GM18951 (cell line): ENCODE data around the gene GABRG3.

Experiments
- POLR2A ChIP-seq: IDR thresholded peaks from 4 replicates; pipeline ENCODE4 v1.6.1; 2011; ENCODE audit warnings: mild to moderate bottlenecking; ENCODE audit not compliant: insufficient read length, insufficient read depth; ENCODE audit errors: extremely low read depth
- in situ Hi-C: fragments of 300-500 bp; cut with MboI; formaldehyde crosslinking; loops from one replicate; pipeline ENCODE4 v1.12.0; 2022; ENCODE audit warnings: low sequenced_read_pairs, mixed read lengths, inconsistent platforms; ENCODE audit not compliant: unreplicated experiment

Gene GABRG3

DNA sequence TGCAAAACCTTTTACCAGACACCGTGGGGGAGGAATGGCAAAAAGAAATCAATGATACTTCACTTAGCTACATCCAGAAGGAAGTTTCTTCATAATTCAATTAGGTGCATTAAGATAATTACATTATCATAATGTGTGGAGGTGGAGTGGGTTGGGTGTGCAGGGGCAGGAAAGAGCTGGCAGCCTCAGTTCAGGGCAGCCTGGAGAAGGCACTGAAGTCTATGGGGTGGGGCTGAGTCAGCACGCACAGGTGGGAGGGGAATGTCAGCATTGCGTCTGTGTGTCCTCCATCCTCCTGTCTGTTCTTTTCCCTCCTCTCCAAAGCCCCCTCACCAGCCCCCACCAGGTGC is 278.8 kb downstream of the GABRG3 start:
- in situ Hi-C loops = no loop called here
- no peak for TF ChIP-seq POLR2A

DNA sequence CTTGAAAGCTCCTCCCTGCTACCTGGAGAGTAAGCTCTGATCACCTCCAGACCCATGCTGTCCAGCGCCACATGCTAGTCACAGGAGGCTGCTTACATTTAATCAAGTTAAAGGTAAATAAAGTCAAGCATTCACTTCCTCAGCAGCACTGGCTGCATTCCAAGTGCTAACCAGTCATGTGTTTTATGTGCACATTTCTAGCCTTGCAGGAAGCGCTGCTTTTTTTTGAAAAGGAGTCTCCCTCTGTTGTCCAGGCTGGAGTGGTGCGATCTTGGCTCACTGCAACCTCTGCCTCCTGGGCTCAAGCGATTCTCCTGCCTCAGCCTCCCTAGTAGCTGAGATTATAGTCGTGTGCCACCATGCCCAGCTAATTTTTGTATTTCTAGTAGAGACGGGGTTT is 279.2 kb downstream of the GABRG3 start:
- TF ChIP-seq POLR2A = no peak
- in situ Hi-C loops = no loop called here

DNA sequence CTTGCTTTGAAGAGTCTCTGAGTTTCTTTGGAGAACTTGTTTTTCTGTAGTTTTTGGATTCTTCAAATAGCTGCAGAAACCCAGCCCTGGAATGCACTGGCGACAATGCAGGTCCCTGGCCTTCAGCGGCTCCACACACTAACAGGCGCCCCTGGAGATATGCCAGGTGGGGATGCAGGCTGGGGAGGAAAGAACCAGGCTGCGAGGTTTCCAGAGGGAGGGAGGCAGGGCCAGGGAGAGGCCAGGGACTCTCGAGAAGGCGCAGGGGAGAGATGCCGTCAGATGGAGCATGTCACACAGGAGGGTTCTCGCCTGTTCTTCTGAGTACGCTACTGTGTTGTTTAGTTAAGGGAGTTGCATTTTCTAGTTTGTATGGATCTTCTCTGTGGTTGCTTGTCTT is 283.1 kb downstream of the GABRG3 start:
- in situ Hi-C loops = no loop called here
- no peak for TF ChIP-seq POLR2A

DNA sequence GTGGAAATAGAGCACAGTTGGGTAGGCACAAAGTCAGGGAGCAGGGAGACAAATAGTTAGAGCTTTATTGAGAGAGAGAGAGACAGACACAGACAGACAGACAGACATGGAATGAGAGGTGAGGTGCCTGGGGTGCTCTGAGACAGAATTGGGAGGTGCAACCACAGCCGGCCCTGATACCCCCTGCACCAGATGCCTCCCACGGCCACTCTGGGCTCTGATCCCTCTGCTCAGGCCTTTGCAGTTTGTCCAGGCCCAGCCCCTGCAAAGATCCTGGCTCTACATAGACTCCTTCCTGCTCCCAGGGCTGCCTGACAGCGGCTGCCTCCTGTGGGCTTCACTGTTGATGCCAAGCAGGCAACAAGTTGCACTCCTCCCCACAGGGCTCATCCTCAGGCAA is 283.8 kb downstream of the GABRG3 start:
- in situ Hi-C loops = no loop called here

DNA sequence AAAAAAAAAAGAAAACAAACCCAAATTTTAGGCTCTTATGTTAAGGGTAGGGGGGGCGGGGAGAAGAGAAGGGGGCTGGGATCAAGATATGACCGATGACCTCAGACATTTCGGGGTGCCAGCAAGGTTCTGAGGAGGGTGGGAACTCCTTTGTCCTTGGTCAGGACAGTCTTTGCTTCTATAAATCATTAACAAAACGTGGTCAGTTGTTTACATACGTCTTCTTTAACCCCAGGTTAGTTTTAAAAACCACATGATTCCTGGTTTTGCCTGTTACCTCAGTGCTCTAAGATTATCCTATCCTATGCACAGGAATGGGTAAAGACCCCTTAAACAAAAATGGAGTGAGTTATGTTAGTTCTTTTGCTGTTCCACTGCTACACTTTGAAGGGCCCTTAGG is 285.5 kb downstream of the GABRG3 start:
- no peak for TF ChIP-seq POLR2A

More for the DNA sequence above, 283.8 kb downstream of the GABRG3 start:
- TF ChIP-seq POLR2A = no peak

DNA sequence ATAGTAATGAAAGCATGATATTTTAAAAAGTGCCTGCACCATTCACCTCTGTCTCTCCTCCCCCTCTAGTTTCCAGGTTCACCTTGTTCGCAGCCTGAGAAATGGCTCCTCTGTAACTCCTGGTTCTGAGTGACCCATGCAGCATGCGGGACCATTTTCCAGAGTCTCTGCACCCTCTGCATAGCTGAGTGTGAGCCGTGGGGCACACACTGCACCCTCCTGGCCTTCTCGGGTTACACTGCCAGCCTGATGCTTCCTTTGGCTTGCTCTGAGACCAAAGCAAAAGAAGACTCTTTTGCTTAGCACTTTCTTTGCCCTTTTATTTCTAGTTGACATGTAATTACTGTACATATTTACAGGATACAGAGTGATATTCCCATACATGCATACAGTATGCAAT is 287.3 kb downstream of the GABRG3 start:
- in situ Hi-C loops = no loop called here

More for the DNA sequence above, 285.5 kb downstream of the GABRG3 start:
- in situ Hi-C loops = no loop called here

DNA sequence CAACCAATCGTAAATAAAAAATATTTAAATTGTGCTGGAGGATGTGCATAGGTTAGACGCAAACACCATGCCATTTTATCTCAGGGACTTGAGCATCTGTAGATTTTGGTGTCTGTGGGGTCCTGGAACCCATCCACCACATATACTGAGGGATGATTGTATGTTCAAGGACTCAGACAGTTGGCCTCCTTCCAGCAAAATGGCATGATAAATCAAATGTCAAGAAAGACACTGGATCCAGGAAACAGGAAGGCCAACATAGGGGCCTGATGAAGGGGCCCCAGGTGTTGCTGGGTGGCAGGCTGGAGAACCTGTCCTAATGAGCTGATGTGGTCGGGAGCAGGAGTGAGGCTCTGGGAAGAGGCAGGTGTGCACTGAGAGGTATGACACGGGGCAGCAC is 289.5 kb downstream of the GABRG3 start:
- in situ Hi-C loops = no loop called here
- no peak for TF ChIP-seq POLR2A

More for the DNA sequence above, 287.3 kb downstream of the GABRG3 start:
- TF ChIP-seq POLR2A = no peak

DNA sequence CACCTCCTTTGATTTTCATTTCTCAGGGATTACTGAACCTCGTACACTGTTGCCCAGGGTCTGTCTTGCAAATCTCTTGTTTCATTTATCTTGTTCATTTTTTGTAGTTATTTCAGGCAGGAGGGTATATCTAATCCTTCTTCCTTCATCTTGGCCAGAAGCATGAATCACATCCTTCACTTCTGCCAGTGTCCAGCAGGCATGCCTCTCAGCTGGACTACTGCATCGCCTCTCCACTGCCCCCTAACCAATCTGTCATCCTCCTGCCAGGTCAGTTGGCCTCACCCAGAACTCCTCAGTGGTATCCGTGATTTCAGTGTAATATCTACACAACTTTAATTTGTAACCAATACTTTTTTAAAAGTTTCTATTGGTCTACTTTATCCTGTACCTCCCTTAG is 297.9 kb downstream of the GABRG3 start:
- in situ Hi-C loops = no loop called here
- no peak for TF ChIP-seq POLR2A

DNA sequence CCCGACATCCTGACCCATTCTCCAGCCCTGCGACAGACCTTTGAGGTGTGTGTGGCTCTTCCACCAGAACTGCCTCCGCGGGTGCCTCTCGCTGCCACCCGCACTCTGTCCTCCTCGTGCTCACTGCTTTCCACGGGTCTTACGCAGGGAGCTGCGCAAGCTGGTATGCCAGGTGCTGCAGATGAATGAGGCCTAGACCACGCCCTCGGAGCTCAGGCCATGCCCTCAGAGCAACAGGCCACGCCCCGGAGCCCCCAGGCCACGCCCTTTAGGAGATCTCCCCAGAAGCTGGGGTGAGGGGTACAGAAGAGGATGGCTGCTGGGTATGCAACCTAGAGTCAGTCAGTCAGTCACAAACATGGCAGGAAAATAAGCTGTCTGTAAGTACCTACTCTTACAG is 300.3 kb downstream of the GABRG3 start:
- TF ChIP-seq POLR2A = no peak
- in situ Hi-C loops = loop anchor here (5.0 kb wide), 1 partner anchor 61 kb away; no protein-coding TSS in a partner anchor

DNA sequence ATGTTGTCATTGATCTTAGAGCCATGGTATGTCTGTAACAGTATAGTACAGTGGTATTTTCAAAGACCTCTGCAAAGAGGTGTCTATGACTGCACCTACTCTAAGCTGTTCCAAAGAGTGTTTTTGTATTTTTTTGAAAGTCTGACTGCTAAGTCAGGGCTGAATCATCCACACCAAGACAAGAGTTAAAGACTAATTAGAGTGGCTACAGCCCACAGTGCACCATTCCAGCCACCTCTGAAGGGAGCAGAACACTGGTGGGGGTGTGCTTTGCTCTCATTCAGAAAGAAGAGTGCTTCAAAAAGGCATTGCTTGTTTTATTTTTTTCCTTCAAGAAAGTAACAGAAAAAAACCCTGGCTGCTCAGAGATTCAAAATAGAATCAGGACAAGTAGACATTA is 301.4 kb downstream of the GABRG3 start:
- in situ Hi-C loops = loop anchor here (5.0 kb wide), 1 partner anchor 60 kb away; no protein-coding TSS in a partner anchor
- TF ChIP-seq POLR2A = no peak

DNA sequence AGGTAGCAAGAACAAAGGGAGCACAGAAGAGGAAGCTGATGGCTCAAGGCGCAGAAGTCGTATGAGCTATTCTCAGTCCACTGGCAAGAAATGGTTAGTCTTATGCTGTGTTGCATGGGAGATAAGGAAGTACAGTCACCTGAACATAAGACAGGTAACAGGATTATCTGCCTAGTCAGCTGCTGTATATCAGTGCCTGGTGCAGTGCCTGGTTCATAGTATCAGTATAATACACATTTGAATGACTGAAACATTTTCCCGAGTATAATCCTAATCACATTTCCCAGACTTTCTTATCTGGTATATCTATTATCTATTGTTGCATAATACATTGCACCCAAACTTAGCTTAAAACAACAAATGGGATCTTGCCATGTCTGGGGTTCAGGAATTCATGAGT is 302.5 kb downstream of the GABRG3 start:
- no peak for TF ChIP-seq POLR2A
- in situ Hi-C loops = loop anchor here (5.0 kb wide), 1 partner anchor 59 kb away; no protein-coding TSS in a partner anchor

DNA sequence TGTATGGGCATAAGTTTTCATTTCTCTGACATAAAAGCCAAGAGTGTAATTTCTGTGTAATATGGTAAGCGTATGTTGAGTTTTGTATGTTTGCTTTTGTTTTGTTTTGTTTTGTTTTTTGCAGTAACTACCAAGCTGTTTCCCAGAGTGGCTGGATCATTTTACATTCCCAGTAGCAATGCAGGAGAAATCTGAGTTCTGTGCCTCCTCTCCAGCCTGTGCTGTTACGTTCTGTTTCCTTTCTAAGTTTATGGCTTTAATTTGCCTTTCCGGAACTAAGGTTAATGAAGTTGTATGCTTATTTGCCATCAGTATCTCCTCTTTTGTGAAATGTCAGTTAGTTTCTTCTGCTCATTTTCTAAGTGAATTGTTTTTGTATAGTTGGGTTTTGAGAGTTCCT is 307.8 kb downstream of the GABRG3 start:
- in situ Hi-C loops = no loop called here

DNA sequence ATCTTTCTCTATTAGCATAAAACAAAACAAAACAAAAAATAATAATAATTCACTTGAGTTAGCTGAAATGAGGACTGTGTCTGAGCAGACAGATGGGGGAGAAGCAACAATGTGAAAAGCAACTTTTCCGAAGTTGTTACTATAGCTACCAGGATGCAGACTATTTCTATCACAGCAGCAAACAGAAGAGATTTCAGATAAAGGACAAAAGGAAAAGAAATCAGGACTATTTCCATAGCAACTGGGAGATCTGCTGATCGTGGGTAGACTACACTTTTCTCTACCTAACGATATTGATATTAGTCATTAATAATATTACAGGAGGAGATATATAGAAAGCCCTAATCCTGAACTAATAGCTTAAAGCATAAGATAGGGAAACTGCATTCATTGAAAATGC is 321.7 kb downstream of the GABRG3 start:
- TF ChIP-seq POLR2A = no peak
- in situ Hi-C loops = no loop called here

More for the DNA sequence above, 307.8 kb downstream of the GABRG3 start:
- no peak for TF ChIP-seq POLR2A

DNA sequence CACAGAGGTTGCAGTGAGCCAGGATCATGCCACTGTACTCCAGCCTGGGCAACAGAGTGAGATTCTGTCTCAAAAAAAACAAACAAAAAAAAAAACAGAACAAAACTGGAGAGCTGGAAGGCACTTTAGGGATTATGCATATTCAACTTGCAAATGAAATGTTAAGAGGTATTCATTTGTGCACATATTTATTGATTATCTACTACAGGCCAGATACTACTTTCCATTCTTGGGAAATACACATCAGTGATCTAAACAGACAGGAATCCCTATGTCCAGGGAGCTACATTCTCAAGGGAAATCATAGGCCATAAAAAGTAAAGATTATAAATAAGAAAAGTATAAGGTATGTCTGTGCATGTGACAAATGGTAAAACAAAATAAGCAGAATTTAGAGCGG is 322.6 kb downstream of the GABRG3 start:
- TF ChIP-seq POLR2A = no peak
- in situ Hi-C loops = no loop called here

DNA sequence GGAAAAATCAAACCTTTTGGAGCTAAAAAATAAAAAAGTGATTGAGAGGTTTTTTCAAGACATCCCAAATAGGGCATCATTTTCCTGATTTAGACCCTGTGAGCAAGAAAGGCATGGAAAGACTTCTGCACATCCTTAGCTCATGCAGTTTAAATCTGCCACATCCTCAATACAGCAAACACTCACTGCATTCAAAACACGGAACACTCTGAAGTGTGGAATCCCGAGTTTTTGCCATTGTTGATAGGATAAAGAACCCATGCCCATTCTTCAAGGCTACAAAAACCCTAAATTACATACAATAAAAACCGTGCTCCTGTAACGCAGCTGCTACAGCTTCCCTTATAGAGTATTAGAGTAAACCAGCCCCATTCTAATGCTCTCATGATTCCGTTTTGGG is 346.8 kb downstream of the GABRG3 start:
- no peak for TF ChIP-seq POLR2A
- in situ Hi-C loops = no loop called here
